Brain microvascular endothelial cell (primary cell): ENCODE results near the gene DACT2.

Source experiments
- DNase-seq: peaks from one replicate; pipeline ENCODE4 v3.0.0-alpha.2; 2020
- H3K27ac ChIP-seq: fragments of 250-450 bp; sonication (Bioruptor Pico); 2 replicates; pipeline ENCODE4 v1.5.1; 2020; ENCODE audit warnings: mild to moderate bottlenecking, moderate library complexity
- H3K27me3 ChIP-seq: fragments of 250-450 bp; sonication (Bioruptor Pico); replicated peaks from 2 replicates; pipeline ENCODE4 v1.5.1; 2020; ENCODE audit warnings: mild to moderate bottlenecking
- H3K36me3 ChIP-seq: fragments of 250-450 bp; sonication (Bioruptor Pico); replicated peaks from 2 replicates; pipeline ENCODE4 v1.5.1; 2020; ENCODE audit warnings: mild to moderate bottlenecking
- H3K4me3 ChIP-seq: 2 replicates; pipeline ENCODE4 v1.5.1; 2011; ENCODE audit warnings: low read depth, mild to moderate bottlenecking, control low read depth, low read length, moderate library complexity
- CTCF ChIP-seq: IDR thresholded peaks from 2 replicates; pipeline ENCODE4 v1.5.1; 2011; ENCODE audit warnings: low read depth, mild to moderate bottlenecking, moderate library complexity, low read length, control low read depth, inconsistent platforms; ENCODE audit errors: missing control alignments
- in situ Hi-C: cut with HindIII; loops from 2 replicates; pipeline ENCODE4 v1.10.0; 2017; ENCODE audit warnings: low sequenced_read_pairs, low pct_ligation_motif_present

The DACT2 gene

GRCh38 chr6:168353041-168353440, 33.5 kb upstream of the DACT2 start:
- DNase-seq, result no peak
- no peak overlapping the region for H3K4me3 ChIP-seq
- in situ Hi-C loops, result no loop called here
- H3K27me3 ChIP-seq, result no peaks in the 10 kb centered on the region
- TF ChIP-seq CTCF, result no peak
- H3K27ac ChIP-seq, result no peak overlapping the region
- H3K36me3 ChIP-seq, result no peaks in the 10 kb centered on the region

GRCh38 chr6:168352096-168352495, 32.5 kb upstream of the DACT2 start:
- in situ Hi-C loops, result no loop called here

GRCh38 chr6:168349718-168350210, 30.2 kb upstream of the DACT2 start:
- Histone ChIP-seq H3K27me3 (no peaks in the 10 kb centered on the region), H3K4me3 (no peak overlapping the region), H3K27ac (no peak overlapping the region), H3K36me3 (no peaks in the 10 kb centered on the region)
- in situ Hi-C loops, result no loop called here
- TF ChIP-seq CTCF, result no peak
- DNase-seq, result no peak

More at GRCh38 chr6:168352096-168352495, 32.5 kb upstream of the DACT2 start:
- no peak for DNase-seq
- no peaks in the 10 kb centered on the region for H3K36me3 ChIP-seq
- no peak overlapping the region for H3K27ac ChIP-seq
- no peak overlapping the region for H3K4me3 ChIP-seq
- no peak for TF ChIP-seq CTCF
- no peaks in the 10 kb centered on the region for H3K27me3 ChIP-seq

- in situ Hi-C loops, result no loop called here
- no peak for TF ChIP-seq CTCF
- H3K36me3 ChIP-seq, result no peaks in the 10 kb centered on the region
- no peak overlapping the region for H3K27ac ChIP-seq
- no peaks in the 10 kb centered on the region for H3K27me3 ChIP-seq
- DNase-seq, result no peak
- H3K4me3 ChIP-seq, result no peak overlapping the region
These were observed 28.6 kb upstream of the DACT2 start for GRCh38 chr6:168348186-168348585.

- no peaks in the 10 kb centered on the region for H3K36me3 ChIP-seq
- TF ChIP-seq CTCF, result no peak
- no peak overlapping the region for H3K4me3 ChIP-seq
- H3K27ac ChIP-seq, result no peak overlapping the region
- H3K27me3 ChIP-seq, result no peaks in the 10 kb centered on the region
- in situ Hi-C loops, result no loop called here
- no peak for DNase-seq
These were observed 28.0 kb upstream of the DACT2 start for GRCh38 chr6:168347615-168348014.

GRCh38 chr6:168347053-168347452, 27.5 kb upstream of the DACT2 start:
- TF ChIP-seq CTCF, result no peak
- no peak overlapping the region for H3K4me3 ChIP-seq
- DNase-seq, result no peak
- H3K27ac ChIP-seq, result no peak overlapping the region
- in situ Hi-C loops, result no loop called here
- H3K36me3 ChIP-seq, result no peaks in the 10 kb centered on the region
- no peaks in the 10 kb centered on the region for H3K27me3 ChIP-seq
